Subcutaneous adipose tissue (tissue), 4 donors: ENCODE measurements around the gene MRPL48. TPM values are rescaled to one million over a fixed set of nuclear protein-coding genes. Genes with fewer than 3 reads are reported as not detected.

Source experiments
- total RNA-seq, 4 donors: library from RNA; depleted of rRNA; stranded (reverse); fragments of >200 nt; gene quantifications; one replicate each; pipeline ENCODE4 v1.1.0, GENCODE V29; 2016
- TF ChIP-seq, protein P1 (sequence below): fragments of 450-650 bp; IDR thresholded peaks from one replicate; pipeline ENCODE4 v1.5.1; 2016; ENCODE audit warnings: low read depth, mild to moderate bottlenecking, control low read depth, antibody characterized with exemption, moderate library complexity

The MRPL48 gene
- total RNA-seq, 4 donors from 2014 or later, result 8.2 to 12.4 (median 10.6) TPM

- TF ChIP-seq, protein P1, sequence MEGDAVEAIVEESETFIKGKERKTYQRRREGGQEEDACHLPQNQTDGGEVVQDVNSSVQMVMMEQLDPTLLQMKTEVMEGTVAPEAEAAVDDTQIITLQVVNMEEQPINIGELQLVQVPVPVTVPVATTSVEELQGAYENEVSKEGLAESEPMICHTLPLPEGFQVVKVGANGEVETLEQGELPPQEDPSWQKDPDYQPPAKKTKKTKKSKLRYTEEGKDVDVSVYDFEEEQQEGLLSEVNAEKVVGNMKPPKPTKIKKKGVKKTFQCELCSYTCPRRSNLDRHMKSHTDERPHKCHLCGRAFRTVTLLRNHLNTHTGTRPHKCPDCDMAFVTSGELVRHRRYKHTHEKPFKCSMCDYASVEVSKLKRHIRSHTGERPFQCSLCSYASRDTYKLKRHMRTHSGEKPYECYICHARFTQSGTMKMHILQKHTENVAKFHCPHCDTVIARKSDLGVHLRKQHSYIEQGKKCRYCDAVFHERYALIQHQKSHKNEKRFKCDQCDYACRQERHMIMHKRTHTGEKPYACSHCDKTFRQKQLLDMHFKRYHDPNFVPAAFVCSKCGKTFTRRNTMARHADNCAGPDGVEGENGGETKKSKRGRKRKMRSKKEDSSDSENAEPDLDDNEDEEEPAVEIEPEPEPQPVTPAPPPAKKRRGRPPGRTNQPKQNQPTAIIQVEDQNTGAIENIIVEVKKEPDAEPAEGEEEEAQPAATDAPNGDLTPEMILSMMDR, result no peak
Measured at GRCh38 chr11:73869332-73869949, 81.8 kb downstream of the MRPL48 start.

- TF ChIP-seq, protein P1, result no peak
Measured at GRCh38 chr11:73870261-73870660, 82.6 kb downstream of the MRPL48 start.

DNA sequence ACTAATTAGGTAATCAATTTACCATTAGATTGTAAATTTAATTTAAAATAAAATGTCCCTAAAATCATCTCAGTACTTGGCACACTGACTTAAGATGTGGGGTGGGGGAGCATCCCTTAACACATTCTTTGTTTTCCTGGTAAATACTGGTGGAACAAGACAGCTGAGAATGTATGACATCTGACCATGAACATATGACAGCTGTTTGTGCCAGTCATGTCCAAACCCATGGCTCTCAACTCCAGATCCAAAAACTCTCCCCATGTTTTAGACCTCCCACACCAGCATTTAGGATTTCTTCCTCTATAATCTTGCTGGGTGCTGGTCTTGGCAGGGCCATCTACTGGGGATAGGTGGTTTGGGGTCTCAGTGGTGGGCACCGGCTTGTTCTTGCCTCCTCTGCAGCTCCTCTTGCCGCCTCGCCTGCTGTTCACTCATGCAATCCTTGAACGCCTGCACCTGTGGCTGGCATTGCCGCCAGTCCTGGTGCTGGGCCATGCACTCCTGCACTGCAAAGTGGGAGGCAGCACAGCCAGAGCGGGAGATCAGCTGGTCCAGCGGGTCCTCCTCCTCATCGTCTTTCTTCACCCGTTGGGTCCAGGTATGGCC lies 85.2 kb downstream of the MRPL48 start:
- TF ChIP-seq, protein P1, result no peak

- TF ChIP-seq, protein P1, result no peak
Measured at GRCh38 chr11:73875380-73875779, 87.7 kb downstream of the MRPL48 start.

- TF ChIP-seq, protein P1, result no peak
Measured at GRCh38 chr11:73875840-73876239, 88.2 kb downstream of the MRPL48 start.

DNA sequence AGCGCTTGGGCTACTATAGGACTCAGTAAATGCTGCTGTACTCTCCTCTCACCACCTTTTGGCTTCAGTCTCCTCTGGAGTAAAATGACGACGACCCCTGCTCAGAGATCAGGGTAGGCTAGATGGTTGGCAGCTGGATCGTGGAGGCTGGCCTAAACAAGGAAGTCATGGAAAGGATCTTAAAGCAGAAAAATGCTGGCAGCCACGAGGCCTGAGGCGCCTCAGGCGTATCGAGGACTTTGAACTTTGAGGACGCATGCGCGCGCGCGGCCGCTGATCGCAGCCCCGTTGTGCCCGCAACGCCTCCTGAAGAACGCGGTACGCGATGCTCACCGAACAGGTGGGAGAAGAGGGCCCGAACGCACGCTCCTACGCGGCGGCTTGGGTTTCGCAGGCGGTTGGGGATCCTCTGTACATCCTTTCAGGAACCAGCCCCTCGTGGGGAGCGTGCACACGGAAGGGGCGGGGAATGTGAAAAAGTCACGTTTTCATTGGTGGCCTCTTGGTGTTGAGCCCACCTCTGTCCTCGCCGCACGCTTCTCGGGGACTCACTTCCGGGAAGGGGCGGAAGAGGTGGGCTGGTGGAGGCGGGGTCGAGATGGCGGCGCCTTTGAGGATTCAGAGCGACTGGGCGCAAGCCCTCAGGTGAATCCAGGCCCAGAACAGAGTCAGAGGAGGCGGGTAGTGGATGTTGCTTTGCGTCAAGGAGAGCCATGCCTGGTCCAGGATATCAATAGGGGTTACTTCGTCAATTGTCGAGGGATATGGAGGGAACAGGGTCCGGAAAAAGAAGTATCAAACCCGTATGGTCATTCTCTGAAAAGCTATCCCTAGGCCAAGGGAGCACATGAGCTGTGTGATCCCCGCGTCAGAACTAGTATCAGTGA lies 89.0 kb downstream of the MRPL48 start, which contains the start of the genes COA4 and PAAF1:
Gene COA4 (minus strand): TSS at position 423 of the 887 bp plus-strand sequence. CDS start 3,468 bp downstream, outside the sequence.
Gene PAAF1 (plus strand): TSS at position 576 of the 887 bp plus-strand sequence. CDS start 23 bp downstream, at position 599.
- TF ChIP-seq, protein P1, result no peak

- TF ChIP-seq, protein P1, result no peak
Measured at GRCh38 chr11:73878771-73879170, 91.1 kb downstream of the MRPL48 start.
